ENCODE data around the gene PNPLA3. TPM values are rescaled to one million over a fixed set of nuclear protein-coding genes. Genes with fewer than 3 reads are reported as not detected.

Gene PNPLA3
- total RNA-seq, 1 experiment from 2014 or later, result 4.9 TPM

GRCh38 chr22:43985532-43985931 lies 61.9 kb downstream of the PNPLA3 start:
- no peaks in the 10 kb centered on the region for H3K27me3 ChIP-seq (ENCODE audit: control insufficient read depth, insufficient read depth, low read length)
- BruUV-seq (replicated peaks), result no TSS peak
- ATAC-seq (no peak), DNase-seq (ENCODE audit: low read depth, low spot score) (no peak)
- intact Hi-C loops (cut with micrococcal nuclease; ENCODE audit: unreplicated experiment), result no loop called here
- no peak overlapping the region for H3K27ac ChIP-seq (ENCODE audit: low read length)
- ChIA-PET POLR2A (no interaction called here), CTCF (no interaction called here)
- TF ChIP-seq SIN3A (IDR thresholded peaks at IDR 0.05; ENCODE audit: borderline replicate concordance, insufficient read depth, low read depth, low read length), result no peak
- no peak for TF ChIP-seq TCF7L2 (IDR thresholded peaks at IDR 0.05; ENCODE audit: low read depth, low read length)
- TF ChIP-seq POLR2AphosphoS5 (IDR thresholded peaks at IDR 0.05; ENCODE audit: low read depth, low read length), result no peak
- TF ChIP-seq REST (IDR thresholded peaks at IDR 0.05; ENCODE audit: insufficient read depth in 1 of 2, low read depth in 2 of 2, low read length in 1 of 2), result no peak
- no peak for TF ChIP-seq CTCF (IDR thresholded peaks at IDR 0.05)
- H3K9me3 ChIP-seq (ENCODE audit: control insufficient read depth, insufficient read depth, low read depth, low read length), result no peaks in the 10 kb centered on the region
- no peaks in the 10 kb centered on the region for H3K4me1 ChIP-seq (ENCODE audit: control insufficient read depth, insufficient read depth, low read length)
- in situ Hi-C loops (cut with HindIII; ENCODE audit: low pct_unique_long_range_greater_than_20kb, low sequenced_read_pairs), result no loop called here
- H3K4me3 ChIP-seq (ENCODE audit: low read depth in 2 of 2, low read length in 2 of 2), result no peak overlapping the region
- peaks cover 7% of the 10 kb centered on the region for H3K36me3 ChIP-seq (ENCODE audit: control insufficient read depth, insufficient read depth, low read length)

GRCh38 chr22:43988116-43988820 lies 64.7 kb downstream of the PNPLA3 start:
- no peaks in the 10 kb centered on the region for H3K27me3 ChIP-seq (ENCODE audit: control insufficient read depth, insufficient read depth, low read length)
- ATAC-seq (no peak), DNase-seq (ENCODE audit: low read depth, low spot score) (no peak)
- H3K36me3 ChIP-seq (ENCODE audit: control insufficient read depth, insufficient read depth, low read length), result peaks cover 9% of the 10 kb centered on the region
- intact Hi-C loops (cut with micrococcal nuclease; ENCODE audit: unreplicated experiment) (no loop called here), in situ Hi-C loops (cut with HindIII; ENCODE audit: low pct_unique_long_range_greater_than_20kb, low sequenced_read_pairs) (no loop called here)
- no peak overlapping the region for H3K4me3 ChIP-seq (ENCODE audit: low read depth in 2 of 2, low read length in 2 of 2)
- ChIA-PET CTCF (no interaction called here), POLR2A (no interaction called here)
- no TSS peak for BruUV-seq (replicated peaks)
- H3K27ac ChIP-seq (ENCODE audit: low read length), result no peak overlapping the region
- H3K4me1 ChIP-seq (ENCODE audit: control insufficient read depth, insufficient read depth, low read length), result no peaks in the 10 kb centered on the region
- no peaks in the 10 kb centered on the region for H3K9me3 ChIP-seq (ENCODE audit: control insufficient read depth, insufficient read depth, low read depth, low read length)
- no peak for TF ChIP-seq SIN3A (IDR thresholded peaks at IDR 0.05; ENCODE audit: borderline replicate concordance, insufficient read depth, low read depth, low read length)

- ChIA-PET CTCF (interaction anchor here (0.7 kb wide), 1 partner anchor 635 kb away, joined by 5 read pairs; no protein-coding TSS in a partner anchor), POLR2A (no interaction called here)
- H3K4me3 ChIP-seq (ENCODE audit: low read depth in 2 of 2, low read length in 2 of 2), result no peak overlapping the region
- BruUV-seq (replicated peaks), result no TSS peak
- H3K4me1 ChIP-seq (ENCODE audit: control insufficient read depth, insufficient read depth, low read length), result no peaks in the 10 kb centered on the region
- in situ Hi-C loops (cut with HindIII; ENCODE audit: low pct_unique_long_range_greater_than_20kb, low sequenced_read_pairs), result no loop called here
- no peaks in the 10 kb centered on the region for H3K9me3 ChIP-seq (ENCODE audit: control insufficient read depth, insufficient read depth, low read depth, low read length)
- TF ChIP-seq REST (IDR thresholded peaks at IDR 0.05; ENCODE audit: insufficient read depth in 1 of 2, low read depth in 2 of 2, low read length in 1 of 2), result no peak
- ATAC-seq, result no peak
- intact Hi-C loops (cut with micrococcal nuclease; ENCODE audit: unreplicated experiment), result no loop called here
- no peaks in the 10 kb centered on the region for H3K27me3 ChIP-seq (ENCODE audit: control insufficient read depth, insufficient read depth, low read length)
- no peak overlapping the region for H3K27ac ChIP-seq (ENCODE audit: low read length)
- DNase-seq (ENCODE audit: low read depth, low spot score), result no peak
- H3K36me3 ChIP-seq (ENCODE audit: control insufficient read depth, insufficient read depth, low read length), result peaks cover 7% of the 10 kb centered on the region
Measured at GRCh38 chr22:43988960-43989359, 65.4 kb downstream of the PNPLA3 start.

Measured in Panc1 (cell line).